HG03520 (cell line): Measurements from ENCODE around the gene BTBD3.

Source experiments
- ATAC-seq: cut with Tn5 transposase; IDR thresholded peaks from one replicate; pipeline ENCODE4 v1.9.1; 2021; ENCODE audit warnings: mild to moderate bottlenecking, moderate library complexity; ENCODE audit not compliant: unreplicated experiment

BTBD3 gene

DNA sequence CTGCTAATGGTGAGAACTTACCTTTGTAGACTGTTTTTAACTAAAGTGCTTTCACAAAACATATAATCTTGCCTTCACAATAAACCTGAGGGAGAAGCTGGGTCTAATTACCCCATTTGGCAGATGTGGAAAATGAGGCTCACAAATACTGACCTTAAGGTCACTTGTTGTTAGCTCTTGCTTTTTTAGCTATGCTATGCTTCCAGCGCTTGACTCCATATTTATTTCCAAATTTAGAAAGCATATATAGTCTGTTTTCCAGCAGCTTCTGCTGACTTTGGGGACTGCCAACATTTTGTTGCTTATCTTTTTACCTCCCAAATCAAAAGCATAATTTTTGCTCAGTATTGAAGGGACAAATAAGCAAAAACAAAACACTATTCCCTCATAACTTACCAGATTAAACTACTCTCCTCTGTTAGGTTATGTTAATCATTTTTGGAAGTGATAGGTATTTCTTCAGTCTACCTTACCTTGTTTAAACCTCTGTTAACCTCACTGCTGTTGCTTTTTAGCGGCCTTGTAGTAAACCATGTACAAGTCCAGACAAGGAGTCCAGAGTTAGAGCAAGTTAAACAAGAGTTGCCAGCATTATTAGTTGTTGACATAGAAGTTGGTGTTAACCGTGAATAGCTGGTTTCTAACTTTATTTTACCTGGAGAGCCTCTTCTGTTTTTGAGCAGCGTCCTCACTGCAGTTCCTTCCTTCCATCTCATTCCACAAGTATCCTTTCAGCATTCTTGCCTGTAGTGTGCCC, 4.9 kb upstream of the BTBD3 start:
- no peak for ATAC-seq

DNA sequence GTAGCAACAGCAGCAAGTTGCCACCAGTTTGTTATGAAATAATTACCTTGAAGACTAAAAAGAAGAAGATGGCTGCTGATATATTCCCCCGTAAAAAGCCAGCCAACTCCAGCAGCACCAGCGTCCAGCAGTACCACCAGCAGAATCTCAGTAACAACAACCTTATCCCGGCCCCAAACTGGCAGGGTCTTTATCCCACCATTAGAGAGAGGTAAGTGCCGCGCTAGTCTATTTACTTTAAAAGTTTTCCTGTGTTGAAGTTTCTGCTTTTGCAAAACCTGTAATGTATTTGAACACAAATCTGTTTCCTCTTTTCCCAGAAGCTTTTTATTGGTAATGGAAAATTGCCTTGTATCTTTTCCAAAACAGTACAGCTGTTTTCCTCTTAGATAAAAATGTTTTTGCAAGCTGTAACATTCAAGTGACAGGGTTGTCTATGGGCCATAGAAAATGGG, 725 bp downstream of the BTBD3 start:
- no peak for ATAC-seq

DNA sequence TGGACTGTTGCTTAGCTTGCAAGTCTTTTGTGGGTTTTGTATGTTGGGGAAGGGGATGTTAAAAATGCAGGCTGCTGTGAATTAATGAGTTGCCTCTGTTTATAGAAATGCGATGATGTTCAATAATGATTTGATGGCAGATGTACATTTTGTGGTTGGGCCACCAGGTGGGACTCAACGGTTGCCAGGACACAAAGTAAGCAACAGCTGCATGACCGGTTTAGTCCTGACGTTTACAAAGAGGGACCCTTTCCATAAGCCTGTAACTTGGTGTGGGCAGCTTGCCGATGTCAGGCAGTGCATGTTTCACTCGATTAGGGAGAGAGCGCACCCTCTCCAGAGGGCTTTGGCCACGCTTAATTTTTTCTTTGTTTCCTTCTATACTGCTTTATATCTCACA, 1.3 kb downstream of the BTBD3 start:
- no peak for ATAC-seq

DNA sequence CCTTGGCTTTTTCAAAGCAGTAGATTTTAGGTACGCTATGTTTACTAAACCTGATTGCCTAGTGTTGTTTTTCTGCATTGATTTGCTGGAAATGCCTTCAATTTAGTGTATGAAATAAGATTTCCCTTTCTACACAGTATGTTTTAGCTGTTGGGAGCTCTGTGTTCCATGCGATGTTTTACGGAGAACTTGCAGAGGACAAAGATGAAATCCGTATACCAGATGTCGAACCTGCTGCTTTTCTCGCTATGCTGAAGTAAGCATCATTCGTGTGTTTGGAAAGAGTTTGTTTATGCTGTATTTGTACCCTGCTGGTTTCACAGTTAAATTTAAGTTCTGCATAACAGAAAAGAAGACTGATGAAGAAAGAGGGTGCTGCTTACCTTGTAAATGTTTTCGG, 1.9 kb downstream of the BTBD3 start:
- no peak for ATAC-seq

DNA sequence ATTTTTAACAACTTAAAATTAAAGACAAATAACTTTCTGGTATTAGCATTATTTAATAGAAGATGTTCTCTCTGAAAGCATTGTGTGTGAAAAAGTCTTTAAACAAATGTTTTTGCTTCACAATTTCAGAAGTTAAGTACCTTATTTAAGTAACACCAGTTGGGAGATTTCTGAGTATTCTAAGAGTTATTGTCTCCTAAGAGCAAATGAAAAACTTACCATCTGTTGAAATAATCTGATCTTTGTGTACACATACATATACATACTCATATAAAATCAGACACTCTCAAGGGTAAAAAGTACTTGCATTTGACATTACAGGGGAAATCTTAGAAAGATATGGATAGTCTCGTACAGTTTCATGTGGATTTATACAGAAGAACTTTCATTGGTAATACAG, 2.4 kb downstream of the BTBD3 start:
- no peak for ATAC-seq

DNA sequence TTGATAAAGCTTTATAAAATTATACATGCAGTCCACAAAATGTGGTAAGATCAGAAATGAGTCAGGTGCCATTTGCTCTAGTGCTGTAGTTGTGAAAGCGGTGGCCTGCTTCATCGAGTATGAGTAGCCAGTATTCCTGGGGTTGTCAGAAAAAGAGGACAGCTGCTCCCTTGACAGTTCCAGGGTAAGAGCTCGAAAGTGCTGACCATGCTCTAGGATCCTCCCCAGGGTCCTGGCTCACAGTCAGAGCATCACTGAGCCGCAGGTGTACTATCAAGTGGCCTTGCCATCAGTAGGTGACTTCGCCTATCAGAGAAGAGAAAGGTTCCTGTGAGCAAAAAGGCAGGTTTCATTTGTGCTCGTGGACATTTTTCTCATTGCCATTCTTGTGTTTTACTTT, 3.6 kb downstream of the BTBD3 start:
- ATAC-seq = no peak

DNA sequence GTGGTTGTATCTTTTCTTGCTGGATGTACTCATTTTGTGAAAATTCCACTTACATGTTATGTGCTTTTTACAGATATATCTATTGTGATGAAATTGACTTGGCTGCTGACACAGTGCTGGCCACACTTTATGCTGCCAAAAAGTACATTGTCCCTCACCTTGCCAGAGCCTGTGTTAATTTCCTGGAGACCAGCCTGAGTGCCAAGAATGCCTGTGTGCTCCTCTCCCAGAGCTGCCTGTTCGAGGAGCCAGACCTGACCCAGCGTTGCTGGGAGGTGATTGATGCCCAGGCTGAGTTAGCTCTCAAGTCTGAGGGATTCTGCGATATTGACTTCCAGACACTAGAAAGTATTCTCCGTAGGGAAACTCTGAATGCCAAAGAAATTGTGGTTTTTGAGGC, 4.9 kb downstream of the BTBD3 start:
- no peak for ATAC-seq

DNA sequence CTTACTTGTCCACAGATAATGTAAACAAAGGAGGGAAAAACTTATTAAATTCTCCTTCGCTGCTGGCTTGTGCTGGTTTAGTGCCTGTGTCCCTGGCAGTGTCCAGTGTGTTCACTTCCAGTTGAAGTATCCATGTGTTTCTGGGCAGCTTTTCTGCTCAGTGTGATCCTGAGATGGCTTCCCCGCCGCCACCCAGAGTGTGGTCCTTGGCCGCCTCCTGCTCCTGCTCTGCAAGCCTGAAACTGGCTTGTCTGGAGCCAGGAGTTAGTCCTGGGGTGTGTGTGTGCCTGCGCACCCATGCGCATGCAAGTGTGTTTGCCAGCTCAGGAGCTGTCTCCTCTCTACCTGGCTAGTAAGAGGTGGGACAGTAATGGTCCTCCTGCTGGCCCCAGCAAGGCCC, 7.2 kb downstream of the BTBD3 start:
- ATAC-seq = no peak

DNA sequence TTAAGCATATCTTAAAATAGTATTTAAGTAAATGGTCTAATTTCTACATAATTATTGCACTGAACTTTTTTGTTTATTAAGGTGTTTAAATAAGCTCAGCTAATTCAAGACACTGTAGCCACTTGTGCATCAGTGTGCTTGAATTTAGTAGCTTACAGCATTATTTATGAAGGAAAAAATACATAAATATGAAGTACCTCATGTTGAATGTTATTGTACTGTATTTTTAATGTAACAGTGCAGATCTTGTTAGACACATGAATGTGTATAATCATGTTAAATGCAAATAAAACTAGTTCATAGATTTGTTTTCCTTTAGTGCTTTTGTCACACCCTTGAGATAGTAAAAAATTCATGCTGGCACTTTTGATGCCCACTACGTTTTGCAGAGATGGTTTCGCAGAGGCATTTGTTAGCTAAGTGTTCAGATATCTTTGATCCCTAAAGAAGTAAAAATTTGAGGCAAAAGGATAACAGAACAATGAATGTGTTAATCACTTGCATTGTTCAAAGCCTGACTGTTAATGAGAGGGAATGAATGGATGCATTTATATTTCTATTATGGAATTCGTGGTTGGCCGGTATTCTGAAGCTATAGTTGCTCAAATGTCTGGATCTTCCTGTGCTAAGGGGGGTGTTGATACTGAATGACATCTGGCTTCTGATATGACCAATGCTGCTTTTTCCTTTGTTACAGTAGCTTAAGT, 8.8 kb downstream of the BTBD3 start:
- ATAC-seq = no peak

DNA sequence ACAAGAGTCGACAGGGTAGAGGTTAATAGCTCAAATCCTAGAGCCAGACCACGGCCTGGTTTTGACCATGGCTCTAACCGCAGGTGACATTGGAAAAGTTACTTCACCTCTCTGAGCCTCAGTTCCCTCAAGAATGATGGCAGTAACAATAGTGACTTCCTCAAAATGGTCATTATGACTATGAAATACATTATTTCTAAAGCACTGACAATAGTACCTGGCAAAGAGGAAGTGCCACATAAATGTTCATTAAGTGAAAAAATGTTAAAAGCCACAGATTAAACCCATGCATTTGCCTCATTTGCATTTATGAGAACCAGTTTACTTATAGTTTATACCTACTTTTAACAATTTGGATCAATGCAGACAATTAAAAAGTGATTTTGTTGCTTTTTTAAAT, 12.3 kb downstream of the BTBD3 start:
- ATAC-seq = no peak

DNA sequence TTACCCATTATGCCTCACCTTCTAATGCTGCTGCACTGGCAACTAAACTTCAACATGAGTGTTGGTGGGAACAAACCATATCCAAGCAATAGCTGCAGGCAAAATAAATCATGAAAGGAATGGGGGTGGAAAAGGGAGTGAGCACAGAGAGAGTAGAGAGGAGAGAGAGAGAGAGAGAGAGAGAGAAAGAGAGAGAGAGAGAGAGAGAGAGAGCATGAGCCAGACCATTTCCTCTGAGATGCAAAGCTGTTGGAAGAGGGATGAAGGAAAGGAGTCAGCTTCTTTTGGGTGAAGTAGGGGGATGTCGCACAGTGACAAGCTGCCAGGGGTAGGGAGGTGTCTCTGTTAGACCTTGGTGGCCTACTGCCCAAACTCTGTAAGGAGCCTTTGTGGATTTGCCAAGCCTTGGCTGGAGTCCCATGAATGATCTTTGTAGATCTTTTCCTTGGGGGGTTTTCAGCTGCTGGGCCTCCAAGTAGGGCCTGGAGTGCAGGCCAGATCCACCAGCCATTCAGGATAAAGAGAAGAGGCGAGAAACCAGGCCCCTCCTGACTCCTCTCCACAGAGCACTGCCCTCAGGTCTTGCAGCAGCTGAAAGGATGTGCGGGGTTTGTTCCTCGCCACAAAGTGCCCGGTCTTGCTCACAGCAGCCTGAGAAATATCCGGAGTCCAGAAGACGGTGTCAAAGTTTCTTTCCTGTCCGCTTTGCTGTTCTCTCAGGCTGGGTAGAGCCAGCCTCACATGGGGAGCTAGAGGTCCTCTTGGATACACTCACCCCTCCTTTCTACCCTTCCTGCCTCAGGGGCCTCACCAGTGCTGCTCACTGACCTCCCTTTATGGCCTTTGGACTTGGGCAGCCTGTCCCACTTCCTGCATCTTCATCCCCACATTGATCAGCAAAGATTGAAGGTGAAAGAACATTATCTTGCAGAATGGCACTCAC, 17.8 kb downstream of the BTBD3 start:
- ATAC-seq = no peak

DNA sequence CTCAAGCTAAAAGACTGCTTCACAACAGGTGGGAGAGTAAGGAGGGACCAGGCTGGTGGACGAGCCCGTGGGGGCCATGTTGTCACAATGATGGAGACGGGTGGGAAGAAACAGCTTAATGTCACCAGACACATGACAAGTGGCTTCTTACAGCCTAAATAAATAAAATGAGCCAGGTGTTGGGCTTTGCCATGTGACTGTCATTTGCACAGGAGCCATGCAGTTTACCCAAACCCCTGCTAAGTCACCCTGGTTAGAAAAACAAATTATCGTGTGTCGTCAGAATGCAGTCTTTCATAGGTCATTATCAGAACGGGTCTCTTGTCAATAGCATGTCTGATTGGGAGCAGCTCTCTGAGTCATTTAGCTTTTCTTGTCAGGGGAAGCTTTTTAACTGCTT, 18.5 kb downstream of the BTBD3 start:
- no peak for ATAC-seq

DNA sequence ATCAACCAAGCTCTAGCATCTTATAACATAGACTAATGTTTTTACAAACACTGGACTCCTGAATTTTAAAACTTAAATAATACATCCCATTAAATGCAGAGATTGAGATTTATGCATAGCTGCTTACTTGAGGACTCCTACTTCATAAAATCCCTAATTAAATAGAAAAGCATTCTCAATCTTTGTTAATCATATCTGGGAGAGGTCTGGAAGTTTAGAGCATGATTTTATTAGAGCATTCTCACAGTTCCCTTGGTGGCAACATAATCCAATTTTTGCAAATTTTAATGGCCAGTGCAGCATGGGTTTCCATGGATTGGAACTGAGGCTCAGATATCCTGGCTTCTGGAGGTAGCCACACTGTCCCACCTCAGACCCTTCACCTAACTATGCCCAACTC, 19.5 kb downstream of the BTBD3 start:
- no peak for ATAC-seq

DNA sequence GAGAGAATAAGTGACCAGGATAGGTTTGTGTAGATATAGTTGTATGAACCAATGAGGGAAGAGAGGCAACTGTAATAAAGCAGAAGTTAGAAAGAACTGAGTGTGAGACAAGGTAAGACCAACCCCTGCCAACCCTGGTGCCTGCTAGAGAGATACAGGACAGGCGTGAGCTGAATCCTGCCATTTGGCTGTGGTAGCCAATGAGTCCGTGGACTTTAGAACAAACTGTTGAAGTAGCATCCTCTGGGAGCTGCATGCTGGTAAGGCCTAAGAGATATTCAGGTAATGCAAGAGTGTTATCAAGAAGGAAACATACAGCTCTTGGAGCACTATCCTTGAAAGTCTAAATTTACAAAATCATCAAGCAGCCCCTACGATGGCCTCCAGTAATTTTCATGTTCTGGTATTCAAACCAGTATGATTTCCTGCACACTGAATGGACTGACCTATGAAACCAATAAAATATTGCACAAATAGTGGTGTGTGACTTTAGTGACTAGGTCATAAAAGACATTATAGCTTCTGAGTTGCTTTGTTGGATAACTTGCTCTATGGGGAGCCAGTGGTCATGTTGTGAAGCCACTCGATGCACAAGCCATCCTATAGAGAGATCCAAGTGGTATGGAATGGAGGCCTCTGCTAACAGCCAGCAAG, 24.0 kb downstream of the BTBD3 start:
- no peak for ATAC-seq

DNA sequence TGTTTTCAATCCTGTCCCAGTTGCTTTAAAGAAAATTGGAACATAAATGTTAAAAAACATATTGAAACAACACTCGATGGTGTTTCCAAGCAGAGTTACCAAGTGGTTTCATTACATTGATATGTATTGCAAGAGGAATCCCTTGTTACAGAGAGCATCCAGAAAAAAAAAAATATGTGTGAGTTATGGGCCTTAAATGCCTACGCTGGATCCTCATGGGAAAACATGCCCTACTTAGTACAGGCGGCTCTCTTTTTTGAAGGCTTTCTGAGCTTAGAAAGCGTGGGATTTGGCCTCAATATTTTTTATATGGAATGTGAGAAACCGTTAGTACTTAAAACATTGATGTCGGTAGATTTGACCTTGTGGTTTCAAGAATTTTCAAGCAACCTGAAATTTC, 26.1 kb downstream of the BTBD3 start:
- ATAC-seq = no peak

DNA sequence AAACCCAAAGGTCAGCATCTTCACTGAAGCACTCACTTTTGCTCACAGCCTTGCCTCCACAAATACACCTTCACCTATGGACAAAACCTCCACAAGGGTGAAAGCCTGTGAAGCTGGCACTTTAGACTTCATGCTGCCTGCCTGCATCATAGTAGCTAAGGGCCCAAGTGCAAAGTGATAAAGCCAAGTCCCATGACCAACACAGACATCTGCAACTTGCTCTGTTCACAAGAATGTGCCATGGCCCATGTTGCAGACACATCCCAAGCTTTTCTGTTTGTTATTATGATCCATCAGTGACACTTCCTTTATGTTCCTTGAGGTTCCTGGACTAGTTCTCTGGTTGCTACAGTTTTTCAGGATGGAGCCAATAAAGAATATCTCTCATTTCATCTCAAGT, 31.1 kb downstream of the BTBD3 start:
- no peak for ATAC-seq

DNA sequence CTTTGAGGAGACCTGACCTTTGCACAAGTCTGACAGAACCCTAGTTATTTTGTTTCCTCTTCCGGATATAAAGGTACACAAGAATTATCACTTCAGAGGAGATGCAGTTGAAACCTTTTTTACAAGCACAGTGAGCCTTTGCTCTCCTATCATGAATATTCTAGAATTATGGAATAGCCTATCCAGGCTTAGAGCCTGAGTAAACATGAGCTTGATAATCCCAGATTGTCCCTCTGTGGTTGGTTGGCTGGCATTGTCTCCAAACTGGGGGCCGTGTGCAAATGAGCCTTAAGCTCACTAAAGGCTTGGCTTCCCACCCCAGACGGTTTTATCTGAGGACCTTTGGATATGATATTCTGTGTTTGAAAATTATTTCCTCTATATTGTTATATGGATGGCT, 32.0 kb downstream of the BTBD3 start:
- ATAC-seq = no peak

DNA sequence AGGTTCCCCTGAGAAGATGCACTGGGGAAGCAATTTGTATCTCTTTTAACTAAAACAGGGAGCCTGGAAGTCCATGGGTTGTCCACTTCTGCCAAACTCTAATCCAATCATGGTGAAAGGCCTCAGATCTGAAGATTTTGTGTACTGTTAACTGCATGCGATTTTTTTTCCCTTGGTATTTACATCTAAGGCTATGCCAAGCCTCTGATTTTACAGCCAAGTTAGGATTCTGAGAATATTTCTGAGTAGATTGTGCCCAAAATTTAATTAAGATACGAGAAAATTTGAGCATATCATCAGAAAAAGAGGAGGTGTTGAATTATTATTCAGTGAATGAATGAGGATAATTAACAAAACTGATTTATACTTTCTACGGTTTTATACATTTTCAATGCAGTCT, 34.0 kb downstream of the BTBD3 start:
- ATAC-seq = no peak

DNA sequence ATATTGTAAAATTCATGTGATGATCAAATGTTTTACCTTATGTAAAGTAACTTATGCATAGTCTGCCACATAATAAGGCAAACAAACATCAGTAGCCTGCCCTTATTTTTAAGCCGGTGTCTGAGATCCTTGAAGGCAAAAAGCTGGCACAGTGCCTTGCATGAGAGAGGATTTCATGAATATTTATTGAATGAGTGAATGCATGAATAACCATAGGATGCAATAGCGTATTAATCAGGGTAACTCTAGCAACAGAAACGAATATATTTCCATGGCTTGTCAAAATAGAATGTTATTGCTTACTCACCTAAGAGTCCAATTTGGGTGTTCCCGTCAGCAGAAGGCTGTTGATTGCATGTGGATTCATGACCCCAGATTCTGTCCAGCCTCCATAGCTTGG, 34.9 kb downstream of the BTBD3 start:
- no peak for ATAC-seq

DNA sequence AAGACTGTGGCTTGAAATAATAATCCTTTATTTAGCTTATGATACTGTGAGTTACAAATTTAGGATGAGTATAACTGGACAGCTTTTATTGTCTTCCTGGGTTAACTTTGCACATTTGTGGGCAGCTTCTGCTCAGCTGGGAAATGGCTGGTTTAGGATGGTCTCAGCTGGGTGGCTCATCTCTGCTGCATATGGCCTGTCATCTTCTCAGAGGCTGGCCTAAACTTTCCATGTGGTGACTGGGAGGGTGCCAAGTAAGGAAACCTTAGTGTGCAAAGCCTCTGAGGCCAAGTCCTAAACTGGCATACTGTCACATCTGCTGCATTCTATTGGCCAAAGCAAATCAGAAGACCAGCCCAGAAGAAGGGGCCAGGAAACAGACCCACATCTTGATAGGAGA, 40.2 kb downstream of the BTBD3 start:
- ATAC-seq = no peak

DNA sequence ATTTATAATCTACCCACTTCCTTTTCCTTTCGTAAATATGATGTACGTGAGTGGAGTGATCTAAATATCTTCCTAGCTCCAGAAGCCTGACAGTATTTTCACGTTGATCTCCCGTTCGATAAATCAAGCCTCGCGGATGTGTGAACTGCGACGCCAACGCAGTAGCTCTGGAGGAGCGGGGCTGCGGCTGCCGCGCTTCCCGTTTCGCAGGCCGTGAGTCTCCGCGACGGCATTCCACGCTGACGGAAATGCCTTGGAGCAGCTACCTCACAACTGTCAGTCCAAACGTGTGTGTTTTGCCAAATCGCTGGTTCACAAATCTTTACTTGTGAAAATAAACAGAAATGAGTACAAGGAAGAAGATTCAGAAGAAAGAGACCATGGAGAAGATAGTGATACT, 41.2 kb downstream of the BTBD3 start:
- no peak for ATAC-seq
